Stimulated activated CD4-positive, alpha-beta T cell treated with anti-CD3 and anti-CD28 coated beads, TNF-alpha, amount 100 ng/mL, for 1 hour (primary cell): ENCODE measurements around the gene MRPL55.
A peak's percentile ranks its signal among the peaks of the same experiment; 100 is the strongest.

Experiments used
- DNase-seq, 3 donors: peaks; one replicate each; pipeline ENCODE4 v3.0.0-alpha.2; 2020; ENCODE audit warnings: low read depth in 3 of 3, low spot score in 1 of 3

MRPL55 gene

DNA sequence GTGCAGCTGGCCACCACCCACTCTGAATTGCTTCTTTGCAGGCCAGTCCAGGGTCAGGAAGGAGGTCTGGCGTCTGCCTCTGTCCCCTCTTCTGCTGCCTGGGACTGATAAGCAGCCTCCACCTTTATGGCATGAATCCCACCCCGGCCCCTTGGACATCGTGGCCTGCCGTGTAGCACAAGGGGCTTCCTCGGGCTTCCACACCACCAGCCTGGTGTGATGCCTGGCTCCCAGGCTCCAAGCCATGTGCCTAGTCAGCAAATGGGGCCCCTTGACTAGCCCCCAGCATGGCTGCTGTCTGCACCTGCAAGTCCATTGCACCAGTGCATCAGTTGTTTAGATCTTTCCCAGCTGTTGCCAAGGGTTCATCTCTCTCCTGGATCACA is 36.4 kb downstream of the MRPL55 start:
- no peak for DNase-seq

DNA sequence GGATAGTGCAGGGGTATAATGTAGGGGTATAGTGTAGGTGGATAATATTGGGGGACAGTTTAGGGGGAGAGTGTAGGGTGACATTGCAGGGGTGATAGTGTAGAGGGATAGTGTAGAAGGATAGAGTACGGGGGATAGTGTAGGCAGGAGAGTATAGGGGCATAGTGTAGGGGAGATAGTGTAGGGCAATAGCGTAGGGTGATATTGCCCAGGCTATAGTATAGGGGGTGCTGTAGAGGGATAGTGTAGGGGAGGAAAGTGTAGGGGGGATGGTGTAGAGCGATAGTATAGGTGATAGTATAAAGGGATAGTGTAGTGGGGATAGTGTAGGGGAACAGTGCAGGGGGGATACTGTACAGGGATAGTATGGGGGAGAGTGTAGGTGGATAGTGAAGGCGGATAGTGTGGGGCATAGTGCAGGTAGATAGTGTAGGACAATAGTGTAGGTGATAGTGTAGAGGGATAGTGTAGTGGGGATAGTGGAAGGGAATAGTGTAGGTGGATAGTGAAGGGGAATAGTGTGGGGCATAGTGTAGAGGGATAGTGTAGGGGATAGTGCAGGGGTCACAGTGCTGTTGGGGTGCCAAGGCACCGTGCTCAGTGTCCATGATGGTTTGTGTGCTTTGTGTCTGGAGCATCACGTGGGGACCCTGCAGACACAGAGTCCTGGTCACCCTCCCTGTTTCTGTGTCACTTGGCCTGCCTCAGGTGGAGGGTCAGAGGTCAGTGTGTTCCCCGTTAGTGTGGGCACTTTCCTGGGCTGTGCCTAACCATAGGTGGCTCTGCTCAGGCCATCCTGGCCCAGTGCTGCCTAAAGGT is 37.1 kb downstream of the MRPL55 start:
- no peak for DNase-seq

DNA sequence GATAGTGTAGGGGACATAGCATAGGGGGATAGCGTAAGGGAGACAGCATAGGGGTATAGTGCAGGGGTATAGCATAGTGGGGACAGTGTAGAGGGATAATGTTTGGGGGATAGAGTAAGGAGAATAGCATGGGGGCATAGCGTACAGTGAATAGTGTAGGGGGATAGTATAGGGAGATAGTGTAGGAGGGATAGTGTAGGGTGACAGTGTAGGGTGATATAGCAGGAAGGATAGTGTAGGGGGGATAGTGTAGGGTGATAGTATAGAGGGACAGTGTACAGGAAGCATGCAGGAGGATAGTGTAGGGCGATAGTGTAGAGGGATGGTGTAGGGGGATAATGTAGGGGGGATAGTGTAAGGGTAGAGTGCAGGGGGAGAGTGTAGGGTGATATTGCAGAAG is 38.2 kb downstream of the MRPL55 start:
- no peak for DNase-seq

DNA sequence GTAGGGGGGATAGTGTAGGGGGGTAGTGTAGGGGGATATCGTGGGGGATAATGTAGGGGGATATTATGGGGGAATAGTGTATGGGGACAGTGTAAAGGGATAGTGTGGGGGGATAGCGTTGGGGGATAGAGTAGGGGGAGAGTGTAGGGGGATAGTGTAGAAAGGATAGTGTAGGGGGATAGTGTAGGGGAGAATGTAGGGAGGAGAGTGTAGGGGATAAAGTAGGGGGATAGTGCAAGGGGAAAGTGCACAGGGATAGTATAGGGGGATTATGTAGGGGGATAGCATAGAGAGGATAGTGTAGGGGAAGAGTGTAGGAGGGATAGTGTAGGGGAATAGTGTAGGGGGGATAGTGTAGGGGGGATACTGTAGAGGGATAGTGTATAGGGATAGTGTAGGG is 38.9 kb downstream of the MRPL55 start:
- DNase-seq, result no peak

DNA sequence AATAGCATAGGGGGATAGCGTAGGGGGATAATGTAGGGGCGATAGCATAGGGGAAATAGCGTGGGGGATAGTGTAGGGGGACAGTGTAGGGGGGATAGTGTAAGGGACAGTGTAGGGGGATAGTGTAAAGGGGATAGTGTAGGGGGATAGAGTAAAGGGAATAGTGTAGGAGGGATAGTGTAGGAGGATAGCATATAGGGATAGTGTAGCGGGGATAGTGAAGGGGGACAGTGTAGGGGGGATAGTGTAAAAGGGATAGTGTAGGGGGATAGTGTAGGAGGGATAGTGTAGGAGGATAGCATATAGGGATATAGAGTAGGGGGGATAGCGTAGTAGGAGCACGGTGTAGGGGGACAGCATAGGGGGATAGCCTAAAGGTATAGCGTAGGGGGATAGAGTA is 40.7 kb downstream of the MRPL55 start:
- DNase-seq, result no peak

DNA sequence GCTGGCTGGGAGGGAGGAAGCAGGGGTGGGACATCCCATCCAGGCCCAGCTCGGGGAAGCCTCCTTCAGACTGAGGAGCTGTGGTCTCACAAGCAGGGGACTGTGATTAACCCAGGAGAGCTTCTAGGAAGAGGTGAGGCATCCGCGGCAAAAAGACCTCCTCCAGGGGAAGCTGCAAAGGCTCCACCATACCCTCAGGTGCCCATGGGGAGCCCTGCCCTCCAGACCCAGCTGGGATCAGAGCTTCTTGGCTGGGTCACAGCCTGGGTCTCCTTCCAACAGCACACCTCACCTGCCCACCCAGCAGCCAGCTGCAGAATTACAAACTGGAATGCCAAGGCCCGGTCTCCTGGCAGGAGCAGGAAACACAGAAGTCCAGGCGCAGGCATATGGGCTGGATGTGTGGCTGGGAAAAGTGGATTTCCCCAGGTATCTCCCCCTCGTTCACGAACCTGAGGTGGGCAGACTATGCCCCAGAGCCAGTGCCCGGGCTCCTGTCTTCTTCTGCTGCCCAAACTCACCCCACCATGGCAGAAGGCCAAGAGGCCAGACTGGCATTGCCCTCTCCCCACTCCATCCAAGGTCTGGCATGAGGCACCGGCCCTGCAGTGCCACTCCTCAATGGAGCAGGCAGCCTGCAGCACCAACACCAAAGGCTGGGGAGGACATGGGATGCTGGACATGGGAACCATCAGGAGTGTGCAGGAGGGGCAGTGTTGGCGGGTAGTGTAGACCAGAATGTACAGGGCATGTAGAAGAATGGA is 42.0 kb downstream of the MRPL55 start:
- no peak for DNase-seq

DNA sequence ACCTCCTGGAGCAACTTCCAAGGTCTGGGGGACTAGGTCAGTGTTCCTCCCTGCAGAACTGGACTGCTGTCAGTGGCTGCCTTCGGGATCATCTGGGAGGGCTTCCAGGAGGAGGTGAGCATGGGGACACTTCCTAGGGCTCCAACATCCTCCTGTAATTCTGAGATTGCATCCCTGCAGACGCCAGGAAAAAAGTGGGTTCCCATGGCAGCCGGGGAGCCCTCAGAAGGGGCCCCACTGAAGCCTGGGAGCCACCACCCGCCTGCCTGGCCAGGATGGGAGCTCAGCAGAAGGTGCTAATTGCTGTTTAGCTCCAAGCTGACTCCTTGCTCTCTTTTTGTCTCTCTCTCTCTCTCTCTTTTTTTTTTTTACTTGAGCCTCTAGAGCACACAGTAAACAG is 42.7 kb downstream of the MRPL55 start:
- DNase-seq, result no peak

DNA sequence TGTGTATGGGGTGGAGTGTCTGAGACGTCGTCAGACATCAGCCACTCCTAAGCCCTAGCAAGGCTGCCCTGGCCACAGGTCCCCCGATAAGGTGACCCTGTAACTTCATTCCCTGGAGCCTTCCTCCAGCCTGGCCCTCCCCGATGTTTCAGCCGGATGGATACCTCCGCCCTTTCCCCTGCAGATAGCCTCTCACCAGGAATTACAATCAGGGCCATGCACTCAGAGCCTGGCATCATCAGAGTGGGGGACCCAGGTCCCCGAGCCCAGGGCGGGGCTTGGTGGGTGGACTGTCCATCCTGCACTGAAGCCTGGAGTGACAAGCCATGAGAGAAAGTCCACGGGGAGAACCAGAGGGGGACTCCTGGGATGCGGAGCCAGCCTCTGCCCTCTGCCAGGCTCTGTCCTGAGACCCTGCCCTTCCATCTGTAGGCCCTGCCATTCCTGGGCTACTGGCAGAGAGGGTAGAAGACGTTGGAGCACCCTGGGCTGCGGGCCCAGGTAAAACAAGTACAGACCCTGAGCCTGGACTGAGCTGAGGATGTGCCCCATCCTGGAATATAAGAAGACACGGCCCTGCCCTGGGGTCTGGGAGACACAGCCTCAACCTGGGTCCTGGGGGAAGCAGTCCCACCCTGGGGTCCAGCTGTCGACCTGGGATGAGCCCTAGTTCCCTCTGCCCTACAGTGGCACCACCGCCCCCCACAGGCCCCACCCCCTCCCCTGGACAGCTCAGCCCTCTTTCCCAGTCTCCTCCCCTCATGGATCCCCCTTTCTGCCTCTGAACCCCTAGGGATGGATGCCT is 43.4 kb downstream of the MRPL55 start:
- no peak for DNase-seq

DNA sequence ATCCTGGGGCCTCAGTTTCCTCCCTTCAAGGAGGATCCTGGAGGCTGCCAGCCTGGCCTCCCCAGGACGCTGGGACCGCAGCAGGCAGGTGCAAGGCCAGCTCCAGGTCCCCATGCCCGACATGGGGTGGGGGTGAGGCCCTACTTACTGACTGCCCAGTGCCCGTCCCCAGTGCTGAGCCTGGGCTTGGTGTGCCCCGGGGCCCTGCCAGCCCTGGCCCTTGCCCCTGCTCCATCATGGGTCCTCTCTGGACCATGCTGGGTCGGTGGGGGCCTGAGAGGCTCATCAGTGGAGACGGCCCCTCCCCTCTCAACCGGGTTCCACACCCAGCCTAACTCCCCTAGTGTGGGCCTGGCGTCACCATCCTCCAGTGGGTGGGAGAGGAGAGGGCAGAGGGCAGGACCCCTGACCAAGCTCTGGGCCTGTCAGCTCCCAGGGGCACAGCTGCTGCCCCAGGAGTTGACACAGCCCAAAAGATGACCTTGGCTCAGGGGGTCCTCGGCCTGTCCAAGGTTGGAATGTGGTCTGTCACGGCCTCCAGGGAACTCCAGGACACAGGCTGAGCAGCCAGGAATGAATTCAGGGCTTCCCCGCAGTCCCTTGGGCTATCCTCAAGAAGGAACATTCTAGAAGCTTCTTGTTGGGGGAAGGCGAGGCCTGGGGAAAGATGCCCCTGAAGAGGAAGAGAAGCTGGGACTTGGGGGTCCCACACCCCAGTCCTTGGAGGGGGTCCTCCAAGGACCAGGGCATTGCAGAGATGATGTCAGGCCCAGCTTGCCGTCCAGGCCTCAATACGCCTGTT is 44.2 kb downstream of the MRPL55 start:
- DNase-seq, result no peak

DNA sequence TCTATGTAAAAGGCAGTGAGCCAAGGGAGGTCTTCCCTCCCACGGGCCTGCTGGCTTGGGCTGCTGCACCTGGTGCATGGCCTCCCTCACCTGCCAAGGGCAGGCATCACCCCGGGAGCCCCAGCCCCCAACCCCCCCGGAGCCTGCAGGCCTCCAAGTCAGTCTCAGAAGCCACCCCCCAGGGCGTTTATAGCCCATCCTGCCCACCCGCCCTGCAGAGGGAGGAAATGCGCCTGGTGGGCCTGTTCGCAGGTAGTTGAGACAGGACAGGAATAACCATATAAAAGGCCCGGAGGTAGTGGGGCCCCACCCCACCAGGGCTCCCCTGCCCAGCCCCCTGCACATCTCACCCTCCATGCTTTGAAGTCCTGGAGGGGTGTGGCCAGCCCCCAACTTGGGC is 44.8 kb downstream of the MRPL55 start:
- DNase-seq, result no peak

DNA sequence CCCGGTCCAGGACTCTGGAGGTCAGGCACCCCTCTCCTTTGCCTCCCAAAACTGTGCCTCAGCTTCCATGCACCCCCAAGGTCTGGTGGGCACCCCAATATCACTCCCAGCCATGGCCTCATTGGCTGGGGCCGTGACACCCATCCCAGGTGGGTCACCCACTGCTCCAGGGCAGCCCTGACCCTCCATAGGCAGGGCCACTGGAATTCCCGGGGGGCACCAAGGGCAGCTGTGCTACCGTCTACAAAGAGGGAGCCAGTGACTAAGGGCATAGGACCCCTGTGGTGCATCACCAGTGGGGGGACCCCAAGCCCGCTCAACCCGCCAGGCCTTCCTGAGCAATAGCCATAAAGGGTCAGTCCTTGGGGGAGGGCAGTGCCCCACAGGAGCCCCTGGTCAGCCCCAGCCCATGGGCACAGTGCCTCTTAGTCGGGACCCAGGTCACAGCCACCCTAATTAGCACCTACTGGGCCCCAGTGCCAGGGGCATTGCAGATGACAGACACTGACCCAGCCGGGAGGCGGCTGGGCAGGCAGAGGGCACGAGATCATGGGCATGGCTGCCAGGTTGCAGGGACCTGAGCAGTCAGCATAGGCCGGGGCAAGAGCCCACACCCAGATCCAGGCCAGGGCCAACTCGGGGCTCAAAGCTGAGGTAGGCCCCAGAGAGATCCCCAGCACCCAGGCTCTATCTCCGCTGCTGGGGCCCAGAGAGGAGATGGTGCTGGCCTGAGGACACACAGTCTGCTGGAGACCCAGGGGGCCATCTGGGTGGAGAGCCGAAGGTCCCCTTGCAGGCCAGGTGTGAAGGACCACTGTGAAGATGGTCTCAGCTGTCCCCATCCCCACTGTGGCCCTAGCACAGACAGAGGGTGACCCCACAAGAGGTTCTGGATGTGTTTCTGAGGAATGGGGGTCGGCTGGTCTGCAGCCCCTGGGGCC is 45.6 kb downstream of the MRPL55 start:
- DNase-seq, result no peak

DNA sequence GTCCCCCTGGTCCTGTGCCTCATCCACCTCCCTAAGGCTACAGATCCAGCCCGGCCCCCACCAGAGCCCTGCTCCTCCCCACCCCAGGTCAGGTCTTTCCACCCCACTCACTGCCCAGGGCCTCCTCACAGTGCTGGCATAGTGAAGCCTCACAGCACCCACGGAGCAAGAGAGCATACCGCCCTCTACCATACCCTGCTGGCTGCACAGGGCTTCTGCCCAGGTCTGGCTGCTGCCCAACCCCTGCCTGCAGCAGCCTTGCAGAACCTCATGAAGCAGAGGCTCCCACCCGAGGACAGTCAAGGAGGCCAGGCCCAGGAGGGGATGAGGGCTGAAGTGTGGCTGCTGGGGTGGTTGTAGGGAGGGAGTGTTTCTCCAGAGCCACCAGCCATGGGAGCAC is 46.3 kb downstream of the MRPL55 start:
- no peak for DNase-seq

DNA sequence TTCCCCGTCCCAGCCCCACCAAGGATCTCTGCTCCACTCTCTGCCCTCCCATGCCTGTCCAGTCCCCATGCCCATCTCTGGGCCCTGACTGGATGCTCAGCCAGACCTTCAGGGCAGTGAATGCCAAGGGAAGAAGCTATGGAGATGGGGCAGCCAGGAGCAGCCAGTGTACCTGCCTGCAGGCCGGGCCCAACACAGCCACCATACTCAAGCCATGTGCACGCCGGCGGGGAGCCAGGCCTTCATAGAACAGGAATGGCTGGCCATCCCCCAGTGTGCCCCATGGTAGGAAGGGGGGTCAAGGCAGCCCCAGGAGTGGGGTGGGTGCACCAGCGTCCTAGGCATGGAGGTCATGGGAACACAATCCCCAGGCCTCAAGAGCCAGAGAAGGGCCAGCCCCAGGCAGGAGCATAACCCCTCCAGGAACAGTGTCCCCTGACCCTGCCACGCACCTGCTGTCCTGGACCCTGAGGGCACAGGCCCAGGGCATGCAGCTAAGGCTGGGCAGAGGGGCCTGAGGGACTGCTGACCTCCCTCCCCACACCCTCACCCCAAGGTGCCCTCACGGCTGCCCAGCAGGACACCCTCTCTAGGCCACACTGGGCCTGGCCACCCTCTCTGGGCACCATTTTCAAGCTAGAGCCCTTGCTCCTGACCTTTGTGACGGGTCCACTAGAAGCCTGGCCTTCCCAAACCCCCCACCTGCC is 46.9 kb downstream of the MRPL55 start:
- no peak for DNase-seq

DNA sequence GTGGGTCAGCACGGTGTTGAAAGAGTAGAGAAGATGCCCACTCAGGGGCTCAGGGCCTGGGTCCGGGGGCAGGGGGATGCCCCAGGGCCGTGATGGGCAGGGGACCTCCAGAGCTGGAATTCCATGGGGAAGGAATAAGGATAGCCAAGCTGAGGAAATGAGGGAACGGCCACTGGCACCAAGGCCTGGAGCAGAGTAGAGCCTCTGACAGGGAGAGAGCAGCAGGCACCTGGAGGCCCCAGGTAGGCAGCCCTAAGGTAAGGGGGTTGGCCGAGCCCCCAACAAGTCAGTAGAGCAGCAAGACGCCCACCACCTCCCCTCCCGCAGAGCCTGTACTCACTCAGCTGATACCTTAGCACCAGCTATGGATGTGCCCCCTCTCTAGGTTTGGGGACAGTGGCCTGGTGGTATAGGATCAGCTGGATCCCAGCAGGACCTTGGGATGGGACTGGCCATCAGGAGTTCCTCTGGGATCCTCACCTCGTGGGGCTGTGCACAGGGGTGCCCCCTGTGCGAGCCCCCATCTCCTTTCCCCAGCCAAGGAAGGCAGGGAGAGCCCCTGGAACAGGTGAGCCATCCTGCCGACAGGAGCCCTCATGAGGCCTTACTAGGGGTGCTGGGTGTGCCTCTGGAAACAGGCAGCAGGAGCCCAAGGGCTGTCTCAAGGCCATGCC is 47.6 kb downstream of the MRPL55 start:
- no peak for DNase-seq

DNA sequence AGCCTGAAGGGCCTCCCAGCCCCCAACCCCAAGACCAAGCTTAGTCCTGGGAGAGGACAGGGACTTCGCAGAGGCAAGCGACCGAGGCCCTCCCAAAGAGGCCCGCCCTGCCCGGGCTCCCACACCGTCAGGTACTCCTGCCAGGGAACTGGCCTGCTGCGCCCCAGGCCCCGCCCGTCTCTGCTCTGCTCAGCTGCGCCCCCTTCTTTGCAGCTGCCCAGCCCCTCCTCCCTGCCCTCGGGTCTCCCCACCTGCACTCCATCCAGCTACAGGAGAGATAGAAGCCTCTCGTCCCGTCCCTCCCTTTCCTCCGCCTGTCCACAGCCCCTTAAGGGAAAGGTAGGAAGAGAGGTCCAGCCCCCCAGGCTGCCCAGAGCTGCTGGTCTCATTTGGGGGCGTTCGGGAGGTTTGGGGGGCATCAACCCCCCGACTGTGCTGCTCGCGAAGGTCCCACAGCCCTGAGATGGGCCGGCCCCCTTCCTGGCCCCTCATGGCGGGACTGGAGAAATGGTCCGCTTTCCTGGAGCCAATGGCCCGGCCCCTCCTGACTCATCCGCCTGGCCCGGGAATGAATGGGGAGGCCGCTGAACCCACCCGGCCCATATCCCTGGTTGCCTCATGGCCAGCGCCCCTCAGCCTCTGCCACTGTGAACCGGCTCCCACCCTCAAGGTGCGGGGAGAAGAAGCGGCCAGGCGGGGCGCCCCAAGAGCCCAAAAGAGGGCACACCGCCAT is 48.5 kb downstream of the MRPL55 start:
- DNase-seq, result no peak

DNA sequence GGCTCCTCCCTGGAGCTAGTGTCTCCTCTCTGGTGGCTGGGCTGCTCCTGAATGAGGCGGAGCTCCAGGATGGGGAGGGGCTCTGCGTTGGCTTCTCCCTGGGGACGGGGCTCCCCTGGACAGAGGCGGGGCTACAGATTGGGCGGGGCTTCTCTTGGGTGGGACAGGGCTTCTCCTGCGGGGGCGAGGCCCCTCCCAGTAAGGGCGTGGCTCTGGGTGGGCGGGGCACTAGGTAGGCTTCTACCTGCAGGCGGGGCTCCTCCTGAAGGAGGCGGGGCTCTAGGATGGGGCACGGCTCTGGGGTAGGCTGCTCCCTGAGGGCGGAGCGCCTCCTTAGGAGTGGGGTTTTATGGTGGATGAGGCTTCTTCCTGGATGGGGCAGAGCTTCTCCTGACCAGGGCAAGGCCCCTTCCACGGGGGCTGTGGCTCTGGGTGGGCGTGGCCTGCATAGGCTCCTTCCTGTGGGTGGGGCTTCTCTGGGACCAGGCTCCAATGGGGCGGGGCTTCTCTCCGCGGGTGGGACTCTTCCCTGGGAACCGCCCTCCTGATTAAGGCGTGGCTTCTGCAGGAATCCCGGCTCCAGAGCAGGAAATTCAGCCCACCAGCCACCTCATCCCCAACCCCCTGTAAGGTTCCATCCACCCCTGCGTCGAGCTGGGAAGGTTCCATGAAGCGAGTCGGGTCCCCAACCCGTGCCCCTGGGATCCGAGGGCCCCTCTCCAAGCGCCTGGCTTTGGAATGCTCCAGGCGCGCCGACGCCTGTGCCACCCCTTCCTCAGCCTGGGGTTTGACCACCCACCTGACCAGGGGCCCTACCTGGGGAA is 49.3 kb downstream of the MRPL55 start:
- DNase-seq, result peak in 2 of 3 donors; percentile 26 to 49

DNA sequence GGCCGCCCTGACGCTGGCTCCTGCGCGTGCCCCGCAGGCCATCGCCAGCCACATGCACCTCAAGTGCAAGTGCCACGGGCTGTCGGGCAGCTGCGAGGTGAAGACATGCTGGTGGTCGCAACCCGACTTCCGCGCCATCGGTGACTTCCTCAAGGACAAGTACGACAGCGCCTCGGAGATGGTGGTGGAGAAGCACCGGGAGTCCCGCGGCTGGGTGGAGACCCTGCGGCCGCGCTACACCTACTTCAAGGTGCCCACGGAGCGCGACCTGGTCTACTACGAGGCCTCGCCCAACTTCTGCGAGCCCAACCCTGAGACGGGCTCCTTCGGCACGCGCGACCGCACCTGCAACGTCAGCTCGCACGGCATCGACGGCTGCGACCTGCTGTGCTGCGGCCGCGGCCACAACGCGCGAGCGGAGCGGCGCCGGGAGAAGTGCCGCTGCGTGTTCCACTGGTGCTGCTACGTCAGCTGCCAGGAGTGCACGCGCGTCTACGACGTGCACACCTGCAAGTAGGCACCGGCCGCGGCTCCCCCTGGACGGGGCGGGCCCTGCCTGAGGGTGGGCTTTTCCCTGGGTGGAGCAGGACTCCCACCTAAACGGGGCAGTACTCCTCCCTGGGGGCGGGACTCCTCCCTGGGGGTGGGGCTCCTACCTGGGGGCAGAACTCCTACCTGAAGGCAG is 50.0 kb downstream of the MRPL55 start:
- no peak for DNase-seq
